Trophoblast cell (in vitro differentiated cells and primary cell): Measurements from ENCODE around the gene SLC12A8.

Experiments used
- DNase-seq, 2 donors: peaks; one replicate each; pipeline ENCODE4 v3.0.0-alpha.2; 2016
- H2AFZ ChIP-seq: 2 replicates; pipeline ENCODE4 v1.6.1; 2013; ENCODE audit warnings: low read length, moderate library complexity, mild to moderate bottlenecking; ENCODE audit not compliant: insufficient read depth, poor library complexity
- H2AK5ac ChIP-seq: 2 replicates; pipeline ENCODE4 v1.6.1; 2013; ENCODE audit warnings: mild to moderate bottlenecking, low read length
- H2BK120ac ChIP-seq: 2 replicates; pipeline ENCODE4 v1.6.1; 2013; ENCODE audit warnings: low read length, mild to moderate bottlenecking, moderate library complexity; ENCODE audit not compliant: insufficient read depth, poor library complexity
- H2BK12ac ChIP-seq: 2 replicates; pipeline ENCODE4 v1.6.1; 2013; ENCODE audit warnings: mild to moderate bottlenecking, low read length, moderate library complexity
- H2BK5ac ChIP-seq: 2 replicates; pipeline ENCODE4 v1.6.1; 2013; ENCODE audit warnings: low read length, low read depth, moderate library complexity, mild to moderate bottlenecking; ENCODE audit not compliant: poor library complexity
- H3K14ac ChIP-seq: 2 replicates; pipeline ENCODE4 v1.6.1; 2013; ENCODE audit warnings: mild to moderate bottlenecking, low read length
- H3K18ac ChIP-seq: 2 replicates; pipeline ENCODE4 v1.6.1; 2013; ENCODE audit warnings: mild to moderate bottlenecking, low read length
- H3K23ac ChIP-seq: 2 replicates; pipeline ENCODE4 v1.6.1; 2013; ENCODE audit warnings: low read length
- H3K27ac ChIP-seq: 2 replicates; pipeline ENCODE4 v1.5.1; 2013; ENCODE audit warnings: low read depth, mild to moderate bottlenecking, inconsistent platforms, low read length, moderate library complexity
- H3K27me3 ChIP-seq: 2 replicates; pipeline ENCODE4 v1.6.1; 2013; ENCODE audit warnings: inconsistent platforms, mild to moderate bottlenecking, low read length, moderate library complexity; ENCODE audit not compliant: insufficient read depth
- H3K36me3 ChIP-seq, 2 experiments: 1 replicate in 1 of 2; 2 replicates in 1 of 2; pipeline ENCODE4 v1.6.1; 2013; ENCODE audit warnings: low read length in 2 of 2, mild to moderate bottlenecking in 2 of 2, moderate library complexity in 1 of 2; ENCODE audit not compliant: insufficient read depth in 2 of 2, control insufficient read depth in 1 of 2
- H3K4ac ChIP-seq: 2 replicates; pipeline ENCODE4 v1.6.1; 2013; ENCODE audit warnings: low read depth, mild to moderate bottlenecking, low read length, moderate library complexity
- H3K4me1 ChIP-seq, 2 experiments: 1 replicate in 1 of 2; 2 replicates in 1 of 2; pipeline ENCODE4 v1.6.1; 2013; ENCODE audit warnings: low read length in 2 of 2, mild to moderate bottlenecking in 2 of 2, moderate library complexity in 1 of 2; ENCODE audit not compliant: insufficient read depth in 2 of 2, control insufficient read depth in 1 of 2
- H3K4me2 ChIP-seq: 2 replicates; pipeline ENCODE4 v1.6.1; 2013; ENCODE audit warnings: inconsistent platforms, mild to moderate bottlenecking, low read length, moderate library complexity
- H3K4me3 ChIP-seq: 2 replicates; pipeline ENCODE4 v1.5.1; 2013; ENCODE audit warnings: mild to moderate bottlenecking, low read depth, low read length, inconsistent platforms
- H3K79me1 ChIP-seq: one replicate; pipeline ENCODE4 v1.6.1; 2013; ENCODE audit warnings: low read length
- H3K79me2 ChIP-seq: 2 replicates; pipeline ENCODE4 v1.6.1; 2013; ENCODE audit warnings: low read length, mild to moderate bottlenecking; ENCODE audit not compliant: control insufficient read depth, insufficient read depth, poor library complexity
- H3K9ac ChIP-seq: 2 replicates; pipeline ENCODE4 v1.6.1; 2013; ENCODE audit warnings: mild to moderate bottlenecking, low read length
- H3K9me3 ChIP-seq: 2 replicates; pipeline ENCODE4 v1.6.1; 2013; ENCODE audit warnings: low read depth, mild to moderate bottlenecking, control low read depth, inconsistent platforms, low read length; ENCODE audit not compliant: insufficient read depth
- H4K12ac ChIP-seq: 2 replicates; pipeline ENCODE4 v1.6.1; 2013; ENCODE audit warnings: low read depth, mild to moderate bottlenecking, low read length, moderate library complexity
- H4K8ac ChIP-seq: 2 replicates; pipeline ENCODE4 v1.6.1; 2013; ENCODE audit warnings: low read depth, mild to moderate bottlenecking, low read length, moderate library complexity
- H4K91ac ChIP-seq: one replicate; pipeline ENCODE4 v1.6.1; 2013; ENCODE audit warnings: low read depth, mild to moderate bottlenecking, low read length, moderate library complexity
- WGBS: extraction: QIAGEN DNeasy Blood & Tissue Kit; methylation state at CpG from one replicate; pipeline ENCODE4 v1.1.7; 2013; ENCODE audit warnings: missing lambda C conversion rate; ENCODE audit not compliant: insufficient read length, insufficient coverage; ENCODE audit errors: extremely low coverage; 5-methylcytosine and 5-hydroxymethylcytosine counted together

SLC12A8 gene

DNA sequence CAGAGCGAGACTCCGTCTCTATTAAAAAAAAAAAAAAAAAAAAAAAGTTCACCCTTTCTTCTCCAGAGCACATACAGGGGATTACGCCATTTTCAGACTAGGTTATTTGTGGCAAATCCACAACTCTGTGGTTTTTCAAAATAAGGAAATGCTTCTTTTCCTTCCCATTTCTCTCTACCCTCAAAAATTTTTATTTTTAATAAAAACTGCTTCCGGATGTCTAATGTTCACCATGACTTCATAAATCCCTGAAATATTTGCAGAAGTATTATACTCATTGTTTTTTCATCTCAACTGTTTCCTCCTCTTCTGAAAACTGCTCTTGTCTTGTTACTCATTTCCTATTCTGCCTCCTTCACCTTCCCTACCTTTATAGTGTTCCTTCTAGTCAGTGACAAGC lies 45.0 kb upstream of the SLC12A8 start:
- Histone ChIP-seq H3K79me1 (no peaks in the 10 kb centered on the region), H2AK5ac (no peak overlapping the region), H3K18ac (no peak overlapping the region), H3K27me3 (no peaks in the 10 kb centered on the region), H3K36me3 (no peaks in the 10 kb centered on the region), H3K4me3 (no peak overlapping the region), H2BK5ac (no peak overlapping the region), H3K14ac (no peak overlapping the region), H4K8ac (no peak overlapping the region), H4K91ac (no peak overlapping the region), H3K4me2 (no peak overlapping the region), H2BK120ac (no peak overlapping the region), H3K4me1 (no peaks in the 10 kb centered on the region), H4K12ac (no peak overlapping the region), H3K9me3 (no peaks in the 10 kb centered on the region), H3K79me2 (no peaks in the 10 kb centered on the region), H2BK12ac (no peak overlapping the region), H3K9ac (no peak overlapping the region), H2AFZ (no peak overlapping the region), H3K27ac (no peak overlapping the region), H3K23ac (no peak overlapping the region), H3K4ac (no peak overlapping the region)
- DNase-seq: no peak
- WGBS: 100% methylated on average over 1 of the region's 4 CpGs

DNA sequence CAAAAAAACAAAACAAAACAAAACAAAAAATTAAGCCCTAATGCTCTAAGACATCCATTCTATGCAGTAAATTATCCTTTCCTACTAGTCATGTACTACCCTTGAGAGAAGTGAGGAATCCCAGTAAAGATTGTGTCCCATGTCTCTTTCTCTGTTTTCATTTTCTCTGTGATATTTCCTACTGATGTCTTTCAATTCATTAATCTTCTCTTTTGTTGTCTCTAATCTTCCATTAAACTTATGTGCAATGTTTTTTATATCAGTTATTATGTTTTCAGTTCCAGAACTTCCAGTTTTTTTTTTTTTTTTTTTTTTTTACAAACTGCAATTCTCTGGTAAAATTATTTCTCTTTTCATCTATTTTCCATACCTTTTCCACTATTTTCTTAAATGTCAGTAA lies 44.1 kb upstream of the SLC12A8 start:
- no peak overlapping the region for H3K14ac ChIP-seq
- no peak overlapping the region for H2BK12ac ChIP-seq
- H2BK120ac ChIP-seq: no peak overlapping the region
- no peaks in the 10 kb centered on the region for H3K4me1 ChIP-seq
- H3K4ac ChIP-seq: no peak overlapping the region
- no peaks in the 10 kb centered on the region for H3K79me2 ChIP-seq
- no peaks in the 10 kb centered on the region for H3K36me3 ChIP-seq
- H3K27ac ChIP-seq: no peak overlapping the region
- no peak overlapping the region for H2AFZ ChIP-seq
- no peak overlapping the region for H4K8ac ChIP-seq
- H3K23ac ChIP-seq: no peak overlapping the region
- no peak overlapping the region for H3K4me3 ChIP-seq
- H3K79me1 ChIP-seq: no peaks in the 10 kb centered on the region
- no peak overlapping the region for H4K91ac ChIP-seq
- H3K9me3 ChIP-seq: no peaks in the 10 kb centered on the region
- H2BK5ac ChIP-seq: no peak overlapping the region
- no peak overlapping the region for H2AK5ac ChIP-seq
- H3K4me2 ChIP-seq: no peak overlapping the region
- no peaks in the 10 kb centered on the region for H3K27me3 ChIP-seq
- H3K18ac ChIP-seq: no peak overlapping the region
- no peak overlapping the region for H4K12ac ChIP-seq
- no peak overlapping the region for H3K9ac ChIP-seq
- no peak for DNase-seq

DNA sequence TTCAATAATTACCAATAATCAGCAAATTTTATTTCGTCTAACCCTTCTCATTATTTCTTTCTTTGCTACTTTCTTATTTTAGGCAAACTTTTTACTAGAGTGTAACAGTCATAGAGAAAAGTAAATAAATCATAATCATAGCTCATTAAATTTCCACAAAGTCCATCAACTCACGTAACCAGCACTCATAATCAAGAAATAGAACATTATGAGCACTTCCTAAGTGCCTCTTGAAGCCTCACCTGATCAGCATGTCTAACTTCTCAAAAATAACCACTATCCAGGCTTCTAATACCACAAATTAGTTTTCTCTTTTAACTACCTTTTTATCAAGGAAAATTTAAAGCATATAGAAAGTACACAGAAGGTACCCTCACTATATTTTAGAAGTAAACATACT lies 38.4 kb upstream of the SLC12A8 start:
- no peak overlapping the region for H2AFZ ChIP-seq
- no peak overlapping the region for H3K9ac ChIP-seq
- H3K79me1 ChIP-seq: no peaks in the 10 kb centered on the region
- 100% methylated on average over 1 of the region's 2 CpGs for WGBS
- no peak overlapping the region for H3K14ac ChIP-seq
- no peak overlapping the region for H4K91ac ChIP-seq
- no peak overlapping the region for H3K4me3 ChIP-seq
- no peak overlapping the region for H2AK5ac ChIP-seq
- no peak overlapping the region for H2BK120ac ChIP-seq
- H3K27me3 ChIP-seq: no peaks in the 10 kb centered on the region
- no peak overlapping the region for H3K4me2 ChIP-seq
- H3K4ac ChIP-seq: no peak overlapping the region
- no peaks in the 10 kb centered on the region for H3K9me3 ChIP-seq
- no peak overlapping the region for H3K23ac ChIP-seq
- H3K27ac ChIP-seq: no peak overlapping the region
- H4K8ac ChIP-seq: no peak overlapping the region
- H3K36me3 ChIP-seq: no peaks in the 10 kb centered on the region
- no peak overlapping the region for H2BK5ac ChIP-seq
- H2BK12ac ChIP-seq: no peak overlapping the region
- DNase-seq: no peak
- no peak overlapping the region for H4K12ac ChIP-seq
- no peaks in the 10 kb centered on the region for H3K79me2 ChIP-seq
- H3K4me1 ChIP-seq: no peaks in the 10 kb centered on the region
- no peak overlapping the region for H3K18ac ChIP-seq

DNA sequence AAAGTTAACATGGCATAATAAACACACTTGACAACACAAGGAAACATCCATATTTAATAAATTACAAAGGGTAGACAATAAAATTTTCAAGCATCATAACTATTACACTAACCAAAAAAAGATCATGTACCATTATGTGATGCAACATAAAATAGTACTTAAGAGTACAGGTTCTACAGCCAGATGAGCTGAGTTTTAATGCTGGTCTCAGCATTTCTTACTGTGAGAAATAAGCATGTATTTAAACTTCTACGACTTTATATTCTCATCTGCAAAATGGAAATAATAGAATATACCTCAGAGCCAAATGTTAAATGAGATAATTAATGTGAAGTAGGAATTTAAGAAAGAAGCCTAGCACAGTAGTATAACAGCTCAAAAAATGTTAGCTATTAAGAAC lies 33.7 kb upstream of the SLC12A8 start:
- Histone ChIP-seq H3K4me1 (no peaks in the 10 kb centered on the region), H2BK5ac (no peak overlapping the region), H3K36me3 (no peaks in the 10 kb centered on the region), H2AK5ac (no peak overlapping the region), H3K79me1 (no peaks in the 10 kb centered on the region), H3K27me3 (no peaks in the 10 kb centered on the region), H3K27ac (no peak overlapping the region), H3K9ac (no peak overlapping the region), H3K9me3 (no peaks in the 10 kb centered on the region), H3K4ac (no peak overlapping the region), H4K8ac (no peak overlapping the region), H3K79me2 (no peaks in the 10 kb centered on the region), H3K4me2 (no peak overlapping the region), H3K23ac (no peak overlapping the region), H3K4me3 (no peak overlapping the region), H3K14ac (no peak overlapping the region), H3K18ac (no peak overlapping the region), H2BK12ac (no peak overlapping the region), H4K12ac (no peak overlapping the region), H2AFZ (no peak overlapping the region), H2BK120ac (no peak overlapping the region), H4K91ac (no peak overlapping the region)
- DNase-seq: no peak
- WGBS: no CpG with 5 or more reads among the region's 1 CpG

DNA sequence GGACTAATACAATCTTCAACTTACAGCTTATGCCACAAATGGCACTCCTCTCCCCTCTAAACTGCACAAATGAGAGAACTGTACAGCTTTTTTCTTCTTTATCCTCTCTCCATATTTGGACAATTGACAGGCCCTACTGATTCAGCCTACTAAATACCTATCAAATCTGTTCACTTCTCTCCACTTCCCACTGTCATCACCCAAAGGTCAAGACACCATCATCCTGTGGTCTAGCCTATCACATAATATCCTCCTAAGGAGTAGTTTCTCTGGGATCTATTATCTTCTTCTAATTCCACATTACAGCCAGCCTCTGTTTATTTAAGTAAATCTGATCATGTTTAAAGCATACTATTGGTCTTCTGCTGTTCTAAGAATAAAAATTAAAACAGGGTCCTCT lies 33.0 kb upstream of the SLC12A8 start:
- Histone ChIP-seq H2AK5ac (no peak overlapping the region), H2BK120ac (no peak overlapping the region), H3K9ac (no peak overlapping the region), H4K12ac (no peak overlapping the region), H3K9me3 (no peaks in the 10 kb centered on the region), H4K8ac (no peak overlapping the region), H3K4me2 (no peak overlapping the region), H3K36me3 (no peaks in the 10 kb centered on the region), H4K91ac (no peak overlapping the region), H2BK5ac (no peak overlapping the region), H3K4ac (no peak overlapping the region), H3K14ac (no peak overlapping the region), H3K27me3 (no peaks in the 10 kb centered on the region), H3K18ac (no peak overlapping the region), H3K23ac (no peak overlapping the region), H3K79me1 (no peaks in the 10 kb centered on the region), H3K4me1 (no peaks in the 10 kb centered on the region), H2BK12ac (no peak overlapping the region), H2AFZ (no peak overlapping the region), H3K4me3 (no peak overlapping the region), H3K27ac (no peak overlapping the region), H3K79me2 (no peaks in the 10 kb centered on the region)
- DNase-seq: no peak
